HEK293 (cell line): ENCODE results near the gene LAPTM4A.

ENCODE experiments used
- CTCF ChIA-PET: fragments of 350-600 bp; formaldehyde crosslinking; extraction: SDS; loops from one replicate; lab custom pipeline; 2021; ENCODE audit warnings: antibody characterized with exemption; lab: Yijun Ruan, JAX
- POLR2A ChIA-PET: fragments of 300-600 bp; formaldehyde crosslinking; extraction: SDS; loops from one replicate; lab custom pipeline; 2020; ENCODE audit warnings: antibody characterized with exemption, inconsistent platforms; lab: Yijun Ruan, JAX
- H3K27ac ChIP-seq: fragments of 200-500 bp; sonication (Bioruptor generic); 2 replicates; pipeline ENCODE4 v1.5.1; 2014; ENCODE audit warnings: low read depth, low read length, control low read depth, inconsistent platforms; ENCODE audit errors: extremely low read depth
- H3K36me3 ChIP-seq, 2 experiments: fragments of 200-500 bp in 1 of 2; sonication (Bioruptor generic) in 1 of 2; 1 replicate in 1 of 2; 2 replicates in 1 of 2; pipeline ENCODE4 v1.5.1; 2014 to 2017; ENCODE audit warnings: inconsistent platforms in 2 of 2, low read length in 2 of 2; ENCODE audit not compliant: control insufficient read depth in 2 of 2, insufficient read depth in 1 of 2
- H3K4me1 ChIP-seq: fragments of 200-500 bp; sonication (Bioruptor generic); 2 replicates; pipeline ENCODE4 v1.5.1; 2014; ENCODE audit warnings: mild to moderate bottlenecking, low read length, inconsistent platforms; ENCODE audit not compliant: control insufficient read depth, insufficient read depth
- H3K4me3 ChIP-seq: 2 replicates; pipeline ENCODE4 v1.5.1; 2011; ENCODE audit warnings: low read depth, mild to moderate bottlenecking, control low read depth, low read length, moderate library complexity
- H3K9me3 ChIP-seq: fragments of 200-500 bp; sonication (Bioruptor generic); 2 replicates; pipeline ENCODE4 v1.5.1; 2014; ENCODE audit warnings: low read depth, low read length, inconsistent platforms; ENCODE audit not compliant: control insufficient read depth, insufficient read depth
- GLIS1 ChIP-seq: fragments of 450-650 bp; formaldehyde crosslinking; IDR thresholded peaks from 2 replicates; pipeline ENCODE4 v1.5.1; 2016; ENCODE audit warnings: missing biosample characterization, missing genetic modification characterization
- RBAK ChIP-seq: fragments of 450-650 bp; formaldehyde crosslinking; IDR thresholded peaks from 2 replicates; pipeline ENCODE4 v1.5.1; 2016; ENCODE audit warnings: missing biosample characterization, missing genetic modification characterization
- SALL2 ChIP-seq: fragments of 450-650 bp; formaldehyde crosslinking; IDR thresholded peaks from 2 replicates; pipeline ENCODE4 v1.5.0; 2017; ENCODE audit warnings: missing biosample characterization, mild to moderate bottlenecking, missing genetic modification characterization, borderline replicate concordance
- WT1 ChIP-seq: fragments of 450-650 bp; formaldehyde crosslinking; IDR thresholded peaks from 2 replicates; pipeline ENCODE4 v1.5.1; 2016; ENCODE audit warnings: missing biosample characterization, missing genetic modification characterization
- ZBTB7A ChIP-seq: fragments of 450-650 bp; formaldehyde crosslinking; IDR thresholded peaks from 2 replicates; pipeline ENCODE4 v1.5.1; 2016; ENCODE audit warnings: low read depth, missing biosample characterization, missing genetic modification characterization
- ZEB2 ChIP-seq: fragments of 450-650 bp; formaldehyde crosslinking; IDR thresholded peaks from 2 replicates; pipeline ENCODE4 v1.5.1; 2016; ENCODE audit warnings: missing biosample characterization, missing genetic modification characterization
- ZNF266 ChIP-seq: fragments of 450-650 bp; formaldehyde crosslinking; IDR thresholded peaks from 2 replicates; pipeline ENCODE4 v1.5.1; 2016; ENCODE audit warnings: missing biosample characterization, missing genetic modification characterization, low read depth
- ZNF311 ChIP-seq: fragments of 450-650 bp; formaldehyde crosslinking; IDR thresholded peaks from 2 replicates; pipeline ENCODE4 v1.5.1; 2017; ENCODE audit warnings: missing biosample characterization, missing genetic modification characterization, borderline replicate concordance
- ZNF335 ChIP-seq: fragments of 450-650 bp; formaldehyde crosslinking; conservative IDR thresholded peaks from 2 replicates; pipeline ENCODE4 v1.5.1; 2016; ENCODE audit warnings: missing biosample characterization, missing genetic modification characterization
- ZNF350 ChIP-seq: fragments of 450-650 bp; formaldehyde crosslinking; IDR thresholded peaks from 2 replicates; pipeline ENCODE4 v1.5.0; 2017; ENCODE audit warnings: missing biosample characterization, mild to moderate bottlenecking, missing genetic modification characterization
- ZNF416 ChIP-seq: fragments of 450-650 bp; formaldehyde crosslinking; IDR thresholded peaks from 2 replicates; pipeline ENCODE4 v1.5.1; 2016; ENCODE audit warnings: missing biosample characterization, missing genetic modification characterization
- ZNF426 ChIP-seq: fragments of 450-650 bp; formaldehyde crosslinking; IDR thresholded peaks from 2 replicates; pipeline ENCODE4 v1.5.1; 2017; ENCODE audit warnings: missing biosample characterization, missing genetic modification characterization, mild to moderate bottlenecking, inconsistent platforms, moderate library complexity
- ZNF473 ChIP-seq: fragments of 450-650 bp; formaldehyde crosslinking; IDR thresholded peaks from 2 replicates; pipeline ENCODE4 v1.5.1; 2017; ENCODE audit warnings: missing biosample characterization, missing genetic modification characterization
- ZNF571 ChIP-seq: fragments of 450-650 bp; formaldehyde crosslinking; IDR thresholded peaks from 2 replicates; pipeline ENCODE4 v1.5.0; 2017; ENCODE audit warnings: missing biosample characterization, missing genetic modification characterization
- TF ChIP-seq, protein P1 (sequence below): fragments of 450-650 bp; formaldehyde crosslinking; IDR thresholded peaks from 2 replicates; pipeline ENCODE4 v1.5.1; 2017; ENCODE audit warnings: missing biosample characterization, missing genetic modification characterization
- TF ChIP-seq, protein P2 (sequence below): fragments of 450-650 bp; formaldehyde crosslinking; IDR thresholded peaks from 2 replicates; pipeline ENCODE4 v1.5.1; 2016; ENCODE audit warnings: missing biosample characterization, missing genetic modification characterization, low read depth
- TF ChIP-seq, protein P3 (sequence below): fragments of 450-650 bp; formaldehyde crosslinking; IDR thresholded peaks from 2 replicates; pipeline ENCODE4 v1.5.1; 2016; ENCODE audit warnings: missing biosample characterization, missing genetic modification characterization
- TF ChIP-seq, protein P4 (sequence below): fragments of 450-650 bp; IDR thresholded peaks from 2 replicates; pipeline ENCODE4 v1.5.1; 2018; ENCODE audit warnings: missing biosample characterization, mild to moderate bottlenecking, missing genetic modification characterization
- TF ChIP-seq, protein P5 (sequence below): fragments of 450-650 bp; formaldehyde crosslinking; IDR thresholded peaks from 2 replicates; pipeline ENCODE4 v1.5.1; 2017; ENCODE audit warnings: missing biosample characterization, missing genetic modification characterization

Gene LAPTM4A

DNA sequence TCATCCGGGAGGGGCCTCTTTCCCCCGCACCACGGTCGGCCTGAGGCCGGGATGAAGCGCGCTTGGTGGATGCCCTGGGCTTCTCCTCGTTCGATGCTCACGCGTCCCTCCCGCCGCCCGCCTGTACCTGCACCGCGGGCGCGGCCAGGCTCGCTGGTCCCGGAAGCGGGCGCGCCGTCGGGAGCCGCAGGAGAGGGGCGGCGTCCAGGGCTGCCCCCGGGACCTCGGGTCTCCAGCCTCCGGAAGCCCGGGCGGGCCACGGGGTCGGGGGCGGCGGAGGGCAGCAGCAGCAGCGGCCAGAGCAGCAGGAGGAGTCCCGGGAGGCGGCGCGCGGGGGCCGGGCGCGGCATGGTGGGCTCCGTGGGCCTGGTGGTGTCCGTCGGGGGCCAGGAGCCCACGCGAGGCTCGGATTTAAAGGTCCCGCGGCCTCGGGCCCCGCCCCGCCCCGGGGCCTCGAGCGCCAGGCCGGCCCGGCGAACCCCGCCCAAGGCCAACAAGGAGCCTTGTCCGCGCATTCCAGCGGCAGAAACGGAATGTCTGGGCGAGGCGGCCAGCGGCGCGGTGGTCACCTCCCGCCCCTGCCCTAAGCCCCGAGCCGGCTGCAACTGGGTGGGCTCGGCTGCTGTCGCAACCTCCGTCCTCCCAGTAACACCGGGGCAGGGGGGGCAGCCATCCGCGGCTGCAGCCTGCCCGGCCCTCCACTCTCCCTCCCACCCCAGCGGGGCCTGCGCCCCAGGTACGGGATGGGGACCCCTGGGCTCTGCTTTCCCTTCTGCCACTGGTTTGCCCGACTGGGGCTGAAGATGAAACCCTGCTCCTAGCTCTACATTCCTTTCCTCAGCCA, 38.9 kb downstream of the LAPTM4A start, which contains the start of gene MATN3:
MATN3 (minus strand) TSS at position 387 of the 844 bp plus-strand sequence; CDS start at position 350, 37 bp downstream.
- TF ChIP-seq ZNF416 (no peak), ZNF350 (tag by site-specific recombination) (no peak), ZNF266 (tag by site-specific recombination) (no peak), ZEB2 (no peak), ZNF335 (tag by site-specific recombination) (peak; percentile 35; the same call in 1 of the 2 replicates)
- TF ChIP-seq, protein P1, sequence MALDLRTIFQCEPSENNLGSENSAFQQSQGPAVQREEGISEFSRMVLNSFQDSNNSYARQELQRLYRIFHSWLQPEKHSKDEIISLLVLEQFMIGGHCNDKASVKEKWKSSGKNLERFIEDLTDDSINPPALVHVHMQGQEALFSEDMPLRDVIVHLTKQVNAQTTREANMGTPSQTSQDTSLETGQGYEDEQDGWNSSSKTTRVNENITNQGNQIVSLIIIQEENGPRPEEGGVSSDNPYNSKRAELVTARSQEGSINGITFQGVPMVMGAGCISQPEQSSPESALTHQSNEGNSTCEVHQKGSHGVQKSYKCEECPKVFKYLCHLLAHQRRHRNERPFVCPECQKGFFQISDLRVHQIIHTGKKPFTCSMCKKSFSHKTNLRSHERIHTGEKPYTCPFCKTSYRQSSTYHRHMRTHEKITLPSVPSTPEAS (tag by site-specific recombination), result no peak
- TF ChIP-seq, protein P2, sequence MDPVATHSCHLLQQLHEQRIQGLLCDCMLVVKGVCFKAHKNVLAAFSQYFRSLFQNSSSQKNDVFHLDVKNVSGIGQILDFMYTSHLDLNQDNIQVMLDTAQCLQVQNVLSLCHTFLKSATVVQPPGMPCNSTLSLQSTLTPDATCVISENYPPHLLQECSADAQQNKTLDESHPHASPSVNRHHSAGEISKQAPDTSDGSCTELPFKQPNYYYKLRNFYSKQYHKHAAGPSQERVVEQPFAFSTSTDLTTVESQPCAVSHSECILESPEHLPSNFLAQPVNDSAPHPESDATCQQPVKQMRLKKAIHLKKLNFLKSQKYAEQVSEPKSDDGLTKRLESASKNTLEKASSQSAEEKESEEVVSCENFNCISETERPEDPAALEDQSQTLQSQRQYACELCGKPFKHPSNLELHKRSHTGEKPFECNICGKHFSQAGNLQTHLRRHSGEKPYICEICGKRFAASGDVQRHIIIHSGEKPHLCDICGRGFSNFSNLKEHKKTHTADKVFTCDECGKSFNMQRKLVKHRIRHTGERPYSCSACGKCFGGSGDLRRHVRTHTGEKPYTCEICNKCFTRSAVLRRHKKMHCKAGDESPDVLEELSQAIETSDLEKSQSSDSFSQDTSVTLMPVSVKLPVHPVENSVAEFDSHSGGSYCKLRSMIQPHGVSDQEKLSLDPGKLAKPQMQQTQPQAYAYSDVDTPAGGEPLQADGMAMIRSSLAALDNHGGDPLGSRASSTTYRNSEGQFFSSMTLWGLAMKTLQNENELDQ (tag by site-specific recombination), result no peak
- TF ChIP-seq, all 188 proteins: peak for 1
- Histone ChIP-seq H3K36me3 (no peaks in the 10 kb centered on the region), H3K27ac (no peak within 1 kb of the TSS), H3K4me3 (peak within 1 kb of the TSS; percentile 24), H3K9me3 (no peaks in the 10 kb centered on the region), H3K4me1 (no peaks in the 10 kb centered on the region)
- POLR2A ChIA-PET, result no interaction called here
- CTCF ChIA-PET, result interaction anchor here (0.6 to 5.4 kb wide), 8 partner anchors 10 to 86 kb away, joined by 3 to 128 read pairs (median 4); no protein-coding TSS in a partner anchor

DNA sequence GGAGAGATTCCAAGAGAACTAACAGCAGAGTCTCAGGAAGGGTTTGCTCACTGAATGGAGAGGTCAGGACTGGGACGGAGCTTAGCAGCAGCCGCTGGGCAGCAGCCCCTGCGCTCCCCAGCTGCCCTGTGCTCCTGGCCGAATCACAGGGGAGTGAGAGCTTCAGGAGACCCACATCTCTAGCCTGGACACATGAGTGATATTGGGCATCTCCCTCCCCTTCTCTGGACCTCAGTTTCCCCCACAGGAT, 39.5 kb downstream of the LAPTM4A start:
- no peaks in the 10 kb centered on the region for H3K4me1 ChIP-seq
- H3K9me3 ChIP-seq, result no peaks in the 10 kb centered on the region
- CTCF ChIA-PET, result interaction anchor here (0.6 to 1.1 kb wide), 2 partner anchors 56 to 421 kb away, joined by 3 to 4 read pairs; no protein-coding TSS in a partner anchor
- no peak overlapping the region for H3K27ac ChIP-seq
- POLR2A ChIA-PET, result no interaction called here
- no peaks in the 10 kb centered on the region for H3K36me3 ChIP-seq
- no peak overlapping the region for H3K4me3 ChIP-seq
- TF ChIP-seq SALL2 (tag by site-specific recombination) (no peak), ZNF473 (tag by site-specific recombination) (no peak), ZBTB7A (tag by site-specific recombination) (no peak), ZNF426 (tag by site-specific recombination) (no peak), GLIS1 (tag by site-specific recombination) (no peak), WT1 (tag by site-specific recombination) (no peak), ZNF311 (tag by site-specific recombination) (no peak), RBAK (tag by site-specific recombination) (no peak), ZNF571 (tag by site-specific recombination) (no peak)
- TF ChIP-seq, protein P3, sequence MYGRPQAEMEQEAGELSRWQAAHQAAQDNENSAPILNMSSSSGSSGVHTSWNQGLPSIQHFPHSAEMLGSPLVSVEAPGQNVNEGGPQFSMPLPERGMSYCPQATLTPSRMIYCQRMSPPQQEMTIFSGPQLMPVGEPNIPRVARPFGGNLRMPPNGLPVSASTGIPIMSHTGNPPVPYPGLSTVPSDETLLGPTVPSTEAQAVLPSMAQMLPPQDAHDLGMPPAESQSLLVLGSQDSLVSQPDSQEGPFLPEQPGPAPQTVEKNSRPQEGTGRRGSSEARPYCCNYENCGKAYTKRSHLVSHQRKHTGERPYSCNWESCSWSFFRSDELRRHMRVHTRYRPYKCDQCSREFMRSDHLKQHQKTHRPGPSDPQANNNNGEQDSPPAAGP (tag by site-specific recombination), result no peak
- TF ChIP-seq, protein P4, sequence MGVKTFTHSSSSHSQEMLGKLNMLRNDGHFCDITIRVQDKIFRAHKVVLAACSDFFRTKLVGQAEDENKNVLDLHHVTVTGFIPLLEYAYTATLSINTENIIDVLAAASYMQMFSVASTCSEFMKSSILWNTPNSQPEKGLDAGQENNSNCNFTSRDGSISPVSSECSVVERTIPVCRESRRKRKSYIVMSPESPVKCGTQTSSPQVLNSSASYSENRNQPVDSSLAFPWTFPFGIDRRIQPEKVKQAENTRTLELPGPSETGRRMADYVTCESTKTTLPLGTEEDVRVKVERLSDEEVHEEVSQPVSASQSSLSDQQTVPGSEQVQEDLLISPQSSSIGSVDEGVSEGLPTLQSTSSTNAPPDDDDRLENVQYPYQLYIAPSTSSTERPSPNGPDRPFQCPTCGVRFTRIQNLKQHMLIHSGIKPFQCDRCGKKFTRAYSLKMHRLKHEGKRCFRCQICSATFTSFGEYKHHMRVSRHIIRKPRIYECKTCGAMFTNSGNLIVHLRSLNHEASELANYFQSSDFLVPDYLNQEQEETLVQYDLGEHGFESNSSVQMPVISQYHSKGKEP, result no peak
- TF ChIP-seq, protein P5, sequence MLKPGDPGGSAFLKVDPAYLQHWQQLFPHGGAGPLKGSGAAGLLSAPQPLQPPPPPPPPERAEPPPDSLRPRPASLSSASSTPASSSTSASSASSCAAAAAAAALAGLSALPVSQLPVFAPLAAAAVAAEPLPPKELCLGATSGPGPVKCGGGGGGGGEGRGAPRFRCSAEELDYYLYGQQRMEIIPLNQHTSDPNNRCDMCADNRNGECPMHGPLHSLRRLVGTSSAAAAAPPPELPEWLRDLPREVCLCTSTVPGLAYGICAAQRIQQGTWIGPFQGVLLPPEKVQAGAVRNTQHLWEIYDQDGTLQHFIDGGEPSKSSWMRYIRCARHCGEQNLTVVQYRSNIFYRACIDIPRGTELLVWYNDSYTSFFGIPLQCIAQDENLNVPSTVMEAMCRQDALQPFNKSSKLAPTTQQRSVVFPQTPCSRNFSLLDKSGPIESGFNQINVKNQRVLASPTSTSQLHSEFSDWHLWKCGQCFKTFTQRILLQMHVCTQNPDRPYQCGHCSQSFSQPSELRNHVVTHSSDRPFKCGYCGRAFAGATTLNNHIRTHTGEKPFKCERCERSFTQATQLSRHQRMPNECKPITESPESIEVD (tag by site-specific recombination), result no peak
